ENCODE results near the gene APOF. TPM values are rescaled to one million over a fixed set of nuclear protein-coding genes. Genes with fewer than 3 reads are reported as not detected.
A peak's percentile ranks its signal among the peaks of the same experiment; 100 is the strongest.

The APOF gene
- total and polyA plus RNA-seq, 10 donors: not detected

- Histone ChIP-seq H3K9me3 (no peaks in the 10 kb centered on the region), H3K27ac (peak overlapping the region; percentile 90 to 98 (median 96)), H3K4me1 (peaks cover 4 to 39% (median 26%) of the 10 kb centered on the region in 6 donors), H3K36me3 (peaks cover 0 to 6% (median 3%) of the 10 kb centered on the region in 6 donors), H3K4me3 (peak overlapping the region; percentile 49 to 75 (median 59)), H3K27me3 (replicated peaks in 1 of 7) (no peaks in the 10 kb centered on the region)
- TF ChIP-seq POLR2A (IDR thresholded peaks at IDR 0.05) (no peak), POLR2AphosphoS5 (IDR thresholded peaks at IDR 0.05) (no peak), CTCF (IDR thresholded peaks at IDR 0.05 in 8 of 11, conservative IDR thresholded peaks at IDR 0.05 in 3 of 11) (no peak)
- WGBS, 5 donors: 14 to 18% (median 17%) methylated on average over 8 of the region's 8 CpGs
- peak; percentile 74 for DNase-seq
- intact Hi-C loops (cut with DNase I; ENCODE audit: low total_unique reads): loop anchor here (10.0 kb wide), 1 partner anchor 132 kb away; the partner anchor contains the start of gene SPRYD4
These were observed 29.4 kb downstream of the APOF start for GRCh38 chr12:56333197-56333678.

- Histone ChIP-seq H3K4me3 (peak overlapping the region in 7 of 8 donors; percentile 49 to 75 (median 59)), H3K36me3 (peaks cover 0 to 12% (median 9%) of the 10 kb centered on the region in 6 donors), H3K27ac (peak overlapping the region; percentile 90 to 98 (median 96)), H3K9me3 (no peaks in the 10 kb centered on the region), H3K27me3 (replicated peaks in 1 of 7) (no peaks in the 10 kb centered on the region), H3K4me1 (peaks cover 4 to 33% (median 20%) of the 10 kb centered on the region in 6 donors)
- peak; percentile 51 for DNase-seq
- intact Hi-C loops (cut with DNase I; ENCODE audit: low total_unique reads): loop anchor here (10.0 kb wide), 1 partner anchor 132 kb away; the partner anchor contains the start of gene SPRYD4
- WGBS, 5 donors: 91 to 96% (median 94%) methylated on average over 11 of the region's 11 CpGs
- TF ChIP-seq CTCF (IDR thresholded peaks at IDR 0.05 in 8 of 11, conservative IDR thresholded peaks at IDR 0.05 in 3 of 11) (no peak), POLR2A (IDR thresholded peaks at IDR 0.05) (no peak), POLR2AphosphoS5 (IDR thresholded peaks at IDR 0.05) (no peak)
These were observed 30.0 kb downstream of the APOF start for GRCh38 chr12:56332512-56333196.

- no peak overlapping the region for H3K4me3 ChIP-seq
- no peak for TF ChIP-seq POLR2AphosphoS5 (IDR thresholded peaks at IDR 0.05)
- no peak for TF ChIP-seq POLR2A (IDR thresholded peaks at IDR 0.05)
- no peak for TF ChIP-seq CTCF (IDR thresholded peaks at IDR 0.05 in 8 of 11, conservative IDR thresholded peaks at IDR 0.05 in 3 of 11)
These were observed 31.6 kb downstream of the APOF start for GRCh38 chr12:56330936-56331490.

GRCh38 chr12:56326533-56326932 is 36.1 kb downstream of the APOF start:
- TF ChIP-seq POLR2AphosphoS5 (IDR thresholded peaks at IDR 0.05): no peak
- no peak for TF ChIP-seq POLR2A (IDR thresholded peaks at IDR 0.05)
- TF ChIP-seq CTCF (IDR thresholded peaks at IDR 0.05 in 8 of 11, conservative IDR thresholded peaks at IDR 0.05 in 3 of 11): no peak
- Histone ChIP-seq H3K27ac (no peak overlapping the region), H3K9me3 (no peaks in the 10 kb centered on the region), H3K4me3 (no peak overlapping the region), H3K27me3 (replicated peaks in 1 of 7) (no peaks in the 10 kb centered on the region), H3K4me1 (no peaks in the 10 kb centered on the region), H3K36me3 (peaks cover 0 to 74% (median 70%) of the 10 kb centered on the region in 6 donors)
- 82 to 86% (median 85%) methylated on average over 6 of the region's 6 CpGs for WGBS, 5 donors
- DNase-seq: peak; percentile 39
- intact Hi-C loops (cut with DNase I; ENCODE audit: low total_unique reads): no loop called here

More at GRCh38 chr12:56330936-56331490, 31.6 kb downstream of the APOF start:
- Histone ChIP-seq H3K36me3 (peaks cover 0 to 29% (median 25%) of the 10 kb centered on the region in 6 donors), H3K9me3 (no peaks in the 10 kb centered on the region), H3K27ac (no peak overlapping the region), H3K4me1 (peaks cover 4 to 21% (median 18%) of the 10 kb centered on the region in 6 donors), H3K27me3 (replicated peaks in 1 of 7) (no peaks in the 10 kb centered on the region)
- 87 to 96% (median 91%) methylated on average over 7 of the region's 7 CpGs for WGBS, 5 donors
- DNase-seq: peak; percentile 24
- intact Hi-C loops (cut with DNase I; ENCODE audit: low total_unique reads): loop anchor here (10.0 kb wide), 1 partner anchor 134 kb away; the partner anchor contains the start of gene SPRYD4
